ENCODE results near the gene DLGAP1.

The DLGAP1 gene

DNA sequence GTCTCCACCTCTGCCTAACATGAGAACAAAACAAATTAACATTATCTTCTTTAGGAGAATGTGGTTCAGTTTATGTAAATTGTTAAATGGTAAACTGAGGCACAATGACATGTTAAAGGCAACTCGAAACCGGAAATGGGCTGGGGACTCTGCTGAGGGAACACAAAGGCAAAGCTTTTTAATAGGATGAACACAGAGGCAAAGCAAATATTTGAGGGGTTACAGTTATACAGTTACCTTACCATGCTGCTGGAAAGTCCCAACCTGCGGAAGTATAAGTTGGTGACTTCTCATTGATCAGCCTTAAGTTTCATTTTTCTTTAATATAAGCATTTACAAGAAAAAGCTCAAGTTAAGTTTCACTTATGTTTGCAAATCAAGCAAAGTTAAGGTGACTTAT, 195.0 kb downstream of the DLGAP1 start:
- TF ChIP-seq, protein P1, sequence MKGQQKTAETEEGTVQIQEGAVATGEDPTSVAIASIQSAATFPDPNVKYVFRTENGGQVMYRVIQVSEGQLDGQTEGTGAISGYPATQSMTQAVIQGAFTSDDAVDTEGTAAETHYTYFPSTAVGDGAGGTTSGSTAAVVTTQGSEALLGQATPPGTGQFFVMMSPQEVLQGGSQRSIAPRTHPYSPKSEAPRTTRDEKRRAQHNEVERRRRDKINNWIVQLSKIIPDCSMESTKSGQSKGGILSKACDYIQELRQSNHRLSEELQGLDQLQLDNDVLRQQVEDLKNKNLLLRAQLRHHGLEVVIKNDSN (IDR thresholded peaks at IDR 0.05), result no peak
- TF ChIP-seq ZBTB7A (IDR thresholded peaks at IDR 0.05; ENCODE audit: low read depth) (no peak), CEBPB (IDR thresholded peaks at IDR 0.05) (no peak), CREB1 (IDR thresholded peaks at IDR 0.05; ENCODE audit: low read depth) (no peak), TCF12 (IDR thresholded peaks at IDR 0.05; ENCODE audit: low read depth) (no peak)

DNA sequence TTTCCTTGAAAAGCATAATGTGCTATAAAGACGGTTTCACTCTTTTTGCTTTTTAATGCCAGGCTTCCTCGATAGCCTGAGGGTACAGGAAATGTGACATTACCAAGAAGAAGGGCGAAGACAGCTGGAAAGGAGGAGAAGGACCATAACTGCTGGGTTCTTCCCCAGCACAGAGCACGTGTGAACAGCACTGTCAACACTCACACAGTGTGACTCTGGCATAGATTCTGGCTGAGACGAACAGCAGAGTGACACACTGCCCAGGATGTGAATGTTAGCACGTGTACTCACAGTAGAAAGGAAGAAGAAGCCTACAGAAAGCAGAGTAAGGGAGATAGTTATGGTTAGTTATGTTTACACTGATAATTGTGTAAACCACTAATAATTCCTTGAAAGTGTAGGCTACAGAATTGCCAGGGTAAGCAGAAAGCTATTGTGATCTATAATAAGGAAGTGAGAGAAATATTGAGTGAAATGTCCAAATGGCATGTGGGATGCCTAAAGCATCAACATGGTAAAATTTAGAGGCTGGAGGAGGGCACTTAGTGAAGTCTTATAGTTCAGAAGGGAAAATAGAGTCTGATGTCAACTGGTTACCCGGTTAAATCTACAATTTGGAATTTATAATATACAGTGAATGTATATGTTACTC, 198.2 kb downstream of the DLGAP1 start:
- TF ChIP-seq NFIC (IDR thresholded peaks at IDR 0.05) (no peak), EGR1 (IDR thresholded peaks at IDR 0.05) (no peak), EP300 (IDR thresholded peaks at IDR 0.05; ENCODE audit: borderline replicate concordance) (no peak), CREB1 (IDR thresholded peaks at IDR 0.05; ENCODE audit: low read depth) (no peak), ZBTB7A (IDR thresholded peaks at IDR 0.05; ENCODE audit: low read depth) (no peak), TAF1 (IDR thresholded peaks at IDR 0.05; ENCODE audit: low read depth) (no peak), TEAD4 (IDR thresholded peaks at IDR 0.05) (no peak), TCF12 (IDR thresholded peaks at IDR 0.05; ENCODE audit: low read depth) (no peak), CEBPB (IDR thresholded peaks at IDR 0.05) (no peak), FOXM1 (IDR thresholded peaks at IDR 0.05; ENCODE audit: borderline replicate concordance, low read depth) (no peak), RAD21 (IDR thresholded peaks at IDR 0.05; ENCODE audit: low read depth) (no peak), YY1 (IDR thresholded peaks at IDR 0.05; ENCODE audit: low read depth) (no peak)
- TF ChIP-seq, protein P2, sequence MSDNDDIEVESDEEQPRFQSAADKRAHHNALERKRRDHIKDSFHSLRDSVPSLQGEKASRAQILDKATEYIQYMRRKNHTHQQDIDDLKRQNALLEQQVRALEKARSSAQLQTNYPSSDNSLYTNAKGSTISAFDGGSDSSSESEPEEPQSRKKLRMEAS (IDR thresholded peaks at IDR 0.05), result no peak
- TF ChIP-seq, protein P3, sequence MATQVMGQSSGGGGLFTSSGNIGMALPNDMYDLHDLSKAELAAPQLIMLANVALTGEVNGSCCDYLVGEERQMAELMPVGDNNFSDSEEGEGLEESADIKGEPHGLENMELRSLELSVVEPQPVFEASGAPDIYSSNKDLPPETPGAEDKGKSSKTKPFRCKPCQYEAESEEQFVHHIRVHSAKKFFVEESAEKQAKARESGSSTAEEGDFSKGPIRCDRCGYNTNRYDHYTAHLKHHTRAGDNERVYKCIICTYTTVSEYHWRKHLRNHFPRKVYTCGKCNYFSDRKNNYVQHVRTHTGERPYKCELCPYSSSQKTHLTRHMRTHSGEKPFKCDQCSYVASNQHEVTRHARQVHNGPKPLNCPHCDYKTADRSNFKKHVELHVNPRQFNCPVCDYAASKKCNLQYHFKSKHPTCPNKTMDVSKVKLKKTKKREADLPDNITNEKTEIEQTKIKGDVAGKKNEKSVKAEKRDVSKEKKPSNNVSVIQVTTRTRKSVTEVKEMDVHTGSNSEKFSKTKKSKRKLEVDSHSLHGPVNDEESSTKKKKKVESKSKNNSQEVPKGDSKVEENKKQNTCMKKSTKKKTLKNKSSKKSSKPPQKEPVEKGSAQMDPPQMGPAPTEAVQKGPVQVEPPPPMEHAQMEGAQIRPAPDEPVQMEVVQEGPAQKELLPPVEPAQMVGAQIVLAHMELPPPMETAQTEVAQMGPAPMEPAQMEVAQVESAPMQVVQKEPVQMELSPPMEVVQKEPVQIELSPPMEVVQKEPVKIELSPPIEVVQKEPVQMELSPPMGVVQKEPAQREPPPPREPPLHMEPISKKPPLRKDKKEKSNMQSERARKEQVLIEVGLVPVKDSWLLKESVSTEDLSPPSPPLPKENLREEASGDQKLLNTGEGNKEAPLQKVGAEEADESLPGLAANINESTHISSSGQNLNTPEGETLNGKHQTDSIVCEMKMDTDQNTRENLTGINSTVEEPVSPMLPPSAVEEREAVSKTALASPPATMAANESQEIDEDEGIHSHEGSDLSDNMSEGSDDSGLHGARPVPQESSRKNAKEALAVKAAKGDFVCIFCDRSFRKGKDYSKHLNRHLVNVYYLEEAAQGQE (IDR thresholded peaks at IDR 0.05; ENCODE audit: low read depth), result no peak
- TF ChIP-seq, protein P1 (IDR thresholded peaks at IDR 0.05), result no peak

DNA sequence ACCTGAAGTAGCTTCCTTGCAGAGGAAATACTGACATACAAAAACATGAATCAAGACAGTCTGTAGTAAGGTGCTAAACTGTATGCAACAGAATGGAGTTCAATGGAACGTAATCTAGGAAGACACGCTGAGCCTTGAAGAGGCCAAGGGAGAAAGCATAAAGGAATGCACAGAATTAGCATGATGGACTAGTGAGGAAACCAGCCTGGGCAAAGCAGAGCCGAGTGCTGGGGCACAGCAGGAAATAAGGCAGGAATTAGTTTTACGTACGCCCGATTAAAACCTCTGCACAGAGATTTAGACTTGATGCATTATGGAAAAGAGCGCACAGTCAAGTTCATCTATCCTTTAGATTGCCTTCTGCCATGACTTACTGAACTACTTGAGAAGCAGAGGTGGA, 200.3 kb downstream of the DLGAP1 start:
- TF ChIP-seq, protein P3 (IDR thresholded peaks at IDR 0.05; ENCODE audit: low read depth), result no peak
- TF ChIP-seq TCF12 (IDR thresholded peaks at IDR 0.05; ENCODE audit: low read depth) (no peak), EP300 (IDR thresholded peaks at IDR 0.05; ENCODE audit: borderline replicate concordance) (no peak), CREB1 (IDR thresholded peaks at IDR 0.05; ENCODE audit: low read depth) (no peak), FOXM1 (IDR thresholded peaks at IDR 0.05; ENCODE audit: borderline replicate concordance, low read depth) (no peak), CEBPB (IDR thresholded peaks at IDR 0.05) (no peak), ZBTB7A (IDR thresholded peaks at IDR 0.05; ENCODE audit: low read depth) (no peak), EGR1 (IDR thresholded peaks at IDR 0.05) (no peak)
- TF ChIP-seq, protein P1 (IDR thresholded peaks at IDR 0.05), result no peak

DNA sequence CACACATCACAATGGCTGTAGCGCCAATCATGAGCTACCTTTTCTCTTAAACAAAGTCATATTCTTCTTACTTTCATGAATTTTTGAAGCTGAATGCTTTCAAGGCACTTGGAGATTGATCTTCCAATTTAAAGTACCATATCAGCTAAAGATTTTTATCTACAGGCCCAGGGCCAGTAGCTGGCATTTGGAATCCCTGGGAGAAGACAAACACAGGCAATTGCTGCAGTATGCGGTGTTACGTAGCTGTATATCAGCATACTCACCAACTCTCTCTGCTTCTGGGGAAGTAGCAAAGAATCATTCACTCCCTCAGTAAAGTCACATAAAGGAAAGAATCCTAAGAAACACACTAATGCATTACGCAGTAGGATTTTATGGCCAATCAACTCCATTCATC, 202.3 kb downstream of the DLGAP1 start:
- TF ChIP-seq CEBPB (IDR thresholded peaks at IDR 0.05) (no peak), YY1 (IDR thresholded peaks at IDR 0.05; ENCODE audit: low read depth) (no peak), EGR1 (IDR thresholded peaks at IDR 0.05) (no peak), FOXM1 (IDR thresholded peaks at IDR 0.05; ENCODE audit: borderline replicate concordance, low read depth) (no peak), TCF12 (IDR thresholded peaks at IDR 0.05; ENCODE audit: low read depth) (no peak), ZBTB7A (IDR thresholded peaks at IDR 0.05; ENCODE audit: low read depth) (no peak), CREB1 (IDR thresholded peaks at IDR 0.05; ENCODE audit: low read depth) (no peak), EP300 (IDR thresholded peaks at IDR 0.05; ENCODE audit: borderline replicate concordance) (no peak)
- TF ChIP-seq, protein P1 (IDR thresholded peaks at IDR 0.05), result no peak
- TF ChIP-seq, protein P3 (IDR thresholded peaks at IDR 0.05; ENCODE audit: low read depth), result no peak

Measured in Ishikawa (cell line).